Eye (tissue), 1 donor: ENCODE results near the gene SGTA.
"Not testable (repeated sequence)": the region's sequence is repeated elsewhere in the genome, so short reads cannot be mapped to it uniquely, and the experiment has no call there.

Source experiments
- DNase-seq: peaks from one replicate; pipeline ENCODE4 v3.0.0-alpha.2; 2015

The SGTA gene

GRCh38 chr19:2722541-2723344 lies 60.3 kb downstream of the SGTA start:
- DNase-seq = no peak

GRCh38 chr19:2721570-2722540 lies 61.2 kb downstream of the SGTA start:
- peak; percentile 31 for DNase-seq

- peak; percentile 64 for DNase-seq
Measured at GRCh38 chr19:2720777-2721569, 62.1 kb downstream of the SGTA start, which contains the start of gene DIRAS1. Gene DIRAS1, minus strand, starts transcription at chr19:2721372. Its CDS starts 3,566 bp downstream, at chr19:2717806.

GRCh38 chr19:2719920-2720776 lies 62.9 kb downstream of the SGTA start:
- DNase-seq = peak; percentile 61

- no peak for DNase-seq
Measured at GRCh38 chr19:2719232-2719735, 63.8 kb downstream of the SGTA start.

- DNase-seq = no peak
Measured at GRCh38 chr19:2717638-2718541, 65.2 kb downstream of the SGTA start.

DNA sequence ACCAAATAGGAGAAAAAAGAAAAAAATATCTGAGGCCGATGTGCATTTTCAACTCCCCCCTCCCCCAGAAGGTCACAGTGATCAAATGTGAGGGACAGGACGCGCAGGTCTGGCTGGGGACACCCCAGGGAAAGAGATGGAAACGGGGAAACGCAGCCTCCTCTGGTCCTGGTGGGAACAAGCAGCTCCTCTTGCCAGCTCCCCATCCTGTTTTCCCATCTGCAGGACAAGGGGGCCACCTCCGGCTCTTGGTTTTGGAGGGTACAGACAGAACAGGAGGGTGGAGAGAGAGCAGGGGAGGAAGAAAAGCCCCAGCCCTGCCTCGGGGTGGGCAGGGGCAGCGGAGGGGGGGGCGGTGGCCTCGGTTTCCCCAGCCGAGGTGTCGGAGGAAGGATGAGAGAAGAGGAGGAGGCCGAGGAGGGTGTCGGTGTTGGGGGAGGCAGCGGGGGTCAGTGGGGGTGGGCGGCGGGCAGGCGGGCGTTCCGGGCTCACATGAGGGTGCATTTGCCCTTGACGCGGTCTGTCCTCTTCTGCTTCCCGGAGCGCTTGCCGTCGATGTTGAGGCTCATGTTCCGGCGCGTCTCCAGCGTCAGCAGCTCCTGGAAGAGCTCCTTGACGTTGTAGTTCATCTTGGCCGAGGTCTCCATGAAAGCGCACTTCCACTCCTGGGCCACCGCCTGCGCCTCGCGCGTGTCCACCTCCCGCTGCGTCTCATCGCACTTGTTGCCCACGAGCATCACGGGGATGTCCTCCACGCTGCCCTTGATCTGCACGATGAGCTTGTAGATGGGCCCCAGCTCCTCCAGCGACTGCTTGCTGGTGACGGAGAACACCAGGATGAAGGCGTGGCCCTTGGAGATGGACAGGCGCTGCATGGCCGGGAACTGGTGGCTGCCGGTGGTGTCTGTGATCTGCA lies 66.1 kb downstream of the SGTA start:
- no peak for DNase-seq

- no peak for DNase-seq
Measured at GRCh38 chr19:2716275-2716650, 66.8 kb downstream of the SGTA start.

DNA sequence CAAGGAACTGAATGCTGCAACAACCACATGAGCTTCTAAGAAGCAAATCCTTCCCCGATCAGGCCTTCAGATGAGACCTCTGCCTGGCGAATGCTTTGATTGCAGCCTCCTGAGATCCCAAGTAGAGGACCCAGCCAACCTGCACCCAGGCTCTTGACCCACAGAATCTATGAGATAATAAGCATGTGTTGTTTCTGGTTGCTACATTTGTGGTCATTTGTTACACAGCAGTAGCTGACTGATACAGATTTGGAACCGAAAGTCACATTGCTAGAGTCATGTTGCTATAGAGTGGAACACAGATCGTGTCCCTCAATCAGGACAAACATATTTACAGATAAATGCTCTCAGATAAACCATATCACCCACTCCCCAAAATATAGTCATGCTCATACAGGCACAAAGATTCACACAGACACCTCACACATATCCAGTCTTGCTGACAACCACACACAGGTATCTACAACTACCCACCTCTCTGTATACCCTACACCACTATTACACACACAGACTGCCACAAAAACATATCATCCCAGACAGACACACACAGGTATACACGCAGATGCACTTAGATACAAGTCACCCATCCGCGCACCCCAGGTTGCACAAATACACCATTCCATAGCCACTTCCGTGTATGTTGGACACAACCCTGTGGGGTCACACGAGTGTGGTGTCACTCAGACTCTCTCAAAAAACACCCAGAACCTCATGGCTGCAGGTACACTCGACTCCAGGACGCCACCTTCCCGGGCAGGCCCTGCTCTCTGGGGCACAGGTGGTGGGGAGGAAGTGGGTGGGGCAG lies 67.4 kb downstream of the SGTA start:
- no peak for DNase-seq

DNA sequence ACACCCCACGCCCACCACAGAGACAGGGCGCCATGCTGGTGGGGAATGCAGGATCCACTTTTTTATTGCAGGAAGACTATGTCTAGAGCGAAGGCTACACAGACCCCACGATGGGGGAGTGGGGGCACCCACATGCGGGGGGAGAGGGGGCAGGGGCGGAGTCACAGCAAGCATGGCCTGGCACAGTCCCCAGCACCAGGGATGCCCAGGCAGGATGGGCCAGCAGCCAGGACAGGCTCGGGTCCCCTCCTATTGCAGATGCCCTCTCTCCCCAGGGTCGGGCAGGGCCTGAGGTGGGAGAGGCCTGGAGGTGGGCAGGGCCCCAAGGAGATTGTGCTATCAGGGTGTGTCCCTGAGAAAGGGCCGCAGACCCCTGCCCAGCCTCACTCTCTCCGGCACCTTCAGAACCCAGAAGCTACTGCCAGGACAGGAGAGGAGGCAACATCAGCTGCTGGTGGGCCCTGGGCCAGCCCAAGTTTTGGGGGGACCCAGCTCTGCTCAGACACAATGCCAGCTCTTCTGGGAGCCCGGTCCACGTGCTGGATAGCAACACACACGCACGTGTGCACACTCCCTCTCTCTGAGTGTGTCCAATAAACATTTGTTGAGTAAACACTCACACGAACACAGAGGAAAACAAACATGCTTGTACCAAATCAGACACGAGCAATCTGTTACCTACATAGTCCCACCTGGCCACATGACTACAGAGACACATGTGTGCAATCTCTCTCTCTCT lies 68.4 kb downstream of the SGTA start:
- DNase-seq = no peak

DNA sequence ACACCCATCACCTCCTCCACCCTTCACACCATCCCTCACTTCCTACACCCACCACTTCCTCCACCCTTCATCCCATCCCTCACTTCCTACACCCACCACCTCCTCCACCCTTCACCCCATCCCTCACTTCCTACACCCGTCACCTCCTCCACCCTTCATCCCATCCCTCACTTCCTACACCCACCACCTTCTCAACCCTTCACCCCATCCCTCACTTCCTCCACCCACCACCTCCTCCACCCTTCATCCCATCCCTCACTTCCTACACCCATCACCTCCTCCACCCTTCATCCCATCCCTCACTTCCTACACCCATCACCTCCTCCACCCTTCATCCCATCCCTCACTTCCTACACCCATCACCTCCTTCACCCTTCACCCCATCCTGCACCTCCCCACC lies 69.0 kb downstream of the SGTA start:
- not testable (repeated sequence) for DNase-seq

DNA sequence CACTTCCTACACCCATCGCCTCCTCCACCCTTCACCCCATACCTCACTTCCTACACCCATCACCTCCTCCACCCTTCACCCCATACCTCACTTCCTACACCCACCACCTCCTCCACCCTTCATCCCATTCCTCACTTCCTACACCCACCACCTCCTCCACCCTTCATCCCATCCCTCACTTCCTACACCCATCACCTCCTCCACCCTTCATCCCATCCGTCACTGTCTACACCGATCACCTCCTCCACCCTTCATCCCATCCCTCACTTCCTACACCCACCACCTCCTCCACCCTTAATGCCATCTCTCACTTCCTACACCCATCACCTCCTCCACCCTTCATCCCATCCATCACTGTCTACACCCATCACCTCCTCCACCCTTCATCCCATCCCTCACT lies 69.9 kb downstream of the SGTA start:
- not testable (repeated sequence) for DNase-seq

GRCh38 chr19:2711875-2712205 lies 71.2 kb downstream of the SGTA start:
- DNase-seq = no peak

DNA sequence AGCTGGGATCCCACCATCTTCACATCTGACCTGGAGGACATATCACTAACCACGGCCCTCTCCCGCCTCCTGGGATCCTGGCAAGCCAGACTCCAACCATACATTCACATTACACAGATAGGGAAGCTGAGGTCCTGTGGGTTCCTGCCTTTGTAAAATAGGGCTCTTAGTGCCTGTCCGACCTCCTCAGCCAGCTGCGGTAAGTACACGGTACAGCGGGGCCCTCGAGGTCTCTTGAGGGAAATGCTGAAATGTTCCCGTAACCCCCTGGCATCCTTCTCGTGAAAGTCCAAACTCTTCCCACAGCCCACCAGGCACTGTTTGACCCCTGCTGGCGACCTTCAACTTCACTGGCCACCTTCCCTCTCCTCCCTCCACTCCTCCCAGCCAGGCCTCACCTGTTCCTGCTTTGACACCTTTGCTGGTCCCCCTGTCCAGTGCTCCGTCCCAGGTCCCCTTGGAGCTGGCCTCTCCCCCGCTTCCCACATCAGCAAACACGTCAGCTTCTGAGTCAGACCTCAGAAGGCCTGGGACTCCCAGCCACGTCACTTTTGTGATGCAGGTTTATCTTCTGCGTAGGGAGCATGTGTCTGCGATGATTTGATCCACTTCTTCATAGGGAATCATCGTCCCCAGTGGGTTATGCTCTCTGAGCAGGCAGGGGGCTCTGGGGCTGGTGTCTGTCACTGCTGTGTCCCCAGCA lies 71.8 kb downstream of the SGTA start:
- DNase-seq = no peak

GRCh38 chr19:2706251-2706650 lies 76.8 kb downstream of the SGTA start:
- DNase-seq = no peak
